ENCODE results near the gene SARDH.
A peak's percentile ranks its signal among the peaks of the same experiment; 100 is the strongest.

Gene SARDH

DNA sequence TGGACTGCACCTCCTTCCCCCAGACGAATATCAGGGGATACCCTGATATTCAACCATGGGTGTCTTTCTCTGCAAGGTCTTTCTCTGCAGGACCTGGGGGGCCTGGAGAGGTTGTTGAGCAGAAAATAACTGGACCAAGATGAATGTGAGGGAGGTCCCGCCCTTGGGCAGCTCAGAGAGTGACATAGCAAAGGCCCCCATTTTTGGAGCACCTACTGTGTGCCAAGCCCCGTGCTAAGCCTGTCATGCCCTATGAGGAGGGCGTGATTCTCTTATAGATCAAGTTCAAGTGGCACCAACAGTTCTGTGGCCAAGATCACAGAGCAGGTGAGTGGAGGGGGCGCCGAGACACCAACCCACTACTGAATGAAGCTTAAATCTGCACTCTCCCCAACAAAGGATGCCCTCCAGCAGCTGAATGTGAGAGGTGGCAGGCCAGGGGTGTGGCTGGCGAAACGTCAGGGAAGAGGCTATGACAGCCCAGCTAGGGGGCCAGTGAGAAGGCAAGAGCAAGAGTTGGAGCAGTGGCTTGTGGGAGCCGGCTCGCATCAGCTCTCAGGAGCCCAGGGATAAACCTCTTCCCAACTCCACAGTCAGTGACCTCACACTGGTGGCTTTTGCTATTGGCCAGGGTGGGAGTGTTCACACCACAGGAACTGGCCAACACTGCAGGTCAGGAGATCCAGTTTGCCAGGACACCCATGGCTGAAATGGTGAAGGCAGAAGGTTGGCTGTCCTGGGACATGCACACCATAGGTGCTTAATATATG, 5.3 kb downstream of the SARDH start:
- DNase-seq = no peak

DNA sequence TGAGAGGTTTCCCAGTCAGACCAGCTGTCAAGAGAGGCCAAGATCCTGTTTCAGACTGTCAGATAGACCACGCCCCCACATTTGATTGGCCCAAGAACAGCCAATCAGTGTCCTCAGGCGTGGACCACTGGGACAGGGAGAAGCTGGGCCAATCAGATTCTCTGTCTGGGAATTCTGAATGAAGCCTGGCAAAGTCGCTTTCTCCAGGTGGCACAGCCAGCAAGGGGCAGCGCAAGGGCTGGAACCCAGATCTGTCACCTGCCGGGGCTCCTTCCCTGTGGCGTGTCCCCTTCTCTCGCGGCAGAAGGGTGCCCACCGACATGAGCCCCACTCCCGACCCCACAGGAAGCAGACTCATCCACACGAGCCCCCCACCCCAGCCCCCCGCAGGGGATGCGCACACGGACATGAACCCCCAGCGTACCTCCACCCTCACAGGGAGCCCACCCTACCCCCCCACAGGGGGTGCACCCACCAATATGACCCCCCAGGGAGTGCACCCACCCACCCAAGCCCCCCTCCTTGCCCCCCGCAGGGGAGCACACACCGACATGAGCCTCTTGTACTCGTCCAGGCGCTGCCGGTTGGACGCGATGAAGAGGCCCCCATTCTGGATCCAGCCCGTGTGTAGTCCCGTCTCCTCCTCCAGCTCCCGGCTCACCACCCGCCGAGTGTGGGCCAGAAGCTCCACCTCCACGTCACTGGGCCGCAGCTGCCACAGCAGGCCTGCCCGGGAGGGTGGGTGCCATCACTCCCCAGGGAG, 6.1 kb downstream of the SARDH start:
- DNase-seq = peak; percentile 81

DNA sequence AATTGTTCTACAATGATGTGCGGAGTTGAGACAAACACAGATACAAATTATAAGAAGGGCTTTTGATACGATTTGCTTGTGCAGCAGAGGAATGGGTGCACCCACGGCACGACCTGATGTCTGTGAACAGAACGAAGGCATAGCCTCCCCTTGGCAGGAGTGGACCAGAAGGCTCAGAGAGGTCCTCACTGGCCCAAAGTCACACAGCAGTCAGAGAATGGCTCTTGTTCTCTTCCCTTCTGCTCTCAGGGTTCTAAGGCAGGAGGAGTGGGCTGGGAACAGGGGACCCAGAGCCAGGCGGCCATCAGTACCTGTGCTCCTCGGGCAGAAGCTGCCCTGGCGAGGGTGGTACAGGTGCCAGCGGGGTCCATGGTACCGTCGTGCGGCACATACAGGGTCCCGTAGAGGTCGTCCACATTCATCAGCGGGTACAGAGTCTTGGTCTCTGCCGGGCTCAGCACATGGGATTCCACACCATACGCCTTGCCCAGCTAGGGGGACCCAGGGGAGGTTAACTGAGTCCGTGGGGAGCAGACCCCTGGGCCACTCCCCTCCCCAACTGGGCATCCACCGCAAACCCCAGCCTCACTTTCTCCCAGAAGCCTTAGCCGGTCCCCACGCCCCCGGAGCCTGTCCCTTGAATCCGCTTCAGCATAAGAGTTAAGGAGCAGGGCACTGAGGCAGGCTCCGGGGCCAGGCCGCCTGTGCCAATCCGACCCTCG, 7.0 kb downstream of the SARDH start:
- no peak for DNase-seq

DNA sequence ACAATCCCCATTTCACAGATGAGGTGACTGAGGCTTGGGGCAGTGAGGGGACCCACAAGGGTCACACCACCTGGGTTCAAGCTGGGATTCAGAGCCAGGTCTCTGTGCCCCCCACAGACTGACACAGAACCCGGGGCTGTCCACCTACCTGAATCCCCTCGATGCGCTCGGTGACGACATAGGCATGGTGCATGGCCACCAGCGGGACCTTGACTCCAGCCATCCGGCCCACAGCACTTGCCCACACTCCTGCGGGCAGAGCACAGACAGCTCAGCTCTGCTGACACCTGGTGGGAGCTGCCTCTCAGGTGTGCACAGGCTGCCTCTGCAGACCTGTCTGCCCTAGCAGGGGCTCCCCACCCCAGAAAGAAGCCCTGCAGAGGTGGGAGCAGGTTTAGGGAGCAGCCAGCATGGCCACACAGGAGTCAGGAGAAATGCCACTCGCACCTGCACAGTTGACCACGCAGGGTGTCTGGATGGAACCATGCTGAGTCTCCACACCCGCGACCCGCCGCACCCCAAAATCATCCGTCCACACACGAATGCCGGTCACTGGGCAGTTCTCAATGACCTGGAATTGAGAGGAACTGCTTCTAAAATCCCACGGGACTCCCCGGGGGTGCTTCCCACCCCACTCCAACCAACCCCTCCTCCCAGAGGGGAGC, 8.4 kb downstream of the SARDH start:
- DNase-seq = no peak

DNA sequence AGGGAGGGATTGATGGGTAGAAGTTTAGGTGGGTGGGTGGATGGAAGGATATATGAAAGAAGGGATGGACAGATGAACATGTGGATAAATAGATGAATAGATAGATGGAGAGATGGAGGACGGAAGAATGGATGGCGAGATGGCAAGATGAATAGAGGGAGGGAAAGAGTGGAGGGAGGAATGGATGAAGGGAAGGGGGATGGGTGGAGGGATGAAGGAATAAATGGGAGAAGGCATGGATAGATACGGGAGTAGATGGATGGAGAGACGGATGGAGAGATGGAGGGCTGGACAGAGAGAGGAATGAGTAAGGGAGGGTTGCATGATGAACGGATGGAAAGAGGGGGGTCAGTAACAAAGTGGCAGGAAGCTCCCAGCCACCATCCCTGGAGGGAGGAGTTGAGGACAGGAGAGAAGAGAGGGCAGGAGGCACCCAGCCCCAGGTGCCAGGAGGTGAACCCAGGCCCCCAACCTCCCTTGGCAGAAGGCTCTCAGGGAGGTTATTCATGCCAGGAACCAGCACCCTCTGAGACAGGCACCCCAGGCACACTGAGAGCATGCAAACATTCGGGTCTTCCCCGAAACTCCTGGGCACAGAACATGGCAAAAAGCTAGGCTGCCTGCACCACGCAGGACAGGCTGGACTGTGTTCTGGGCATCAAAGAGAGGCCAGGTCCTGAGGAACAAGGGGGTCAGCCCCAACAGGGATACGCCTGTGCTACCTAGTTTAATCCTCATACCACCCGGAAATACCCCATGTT, 9.1 kb downstream of the SARDH start:
- DNase-seq = no peak

DNA sequence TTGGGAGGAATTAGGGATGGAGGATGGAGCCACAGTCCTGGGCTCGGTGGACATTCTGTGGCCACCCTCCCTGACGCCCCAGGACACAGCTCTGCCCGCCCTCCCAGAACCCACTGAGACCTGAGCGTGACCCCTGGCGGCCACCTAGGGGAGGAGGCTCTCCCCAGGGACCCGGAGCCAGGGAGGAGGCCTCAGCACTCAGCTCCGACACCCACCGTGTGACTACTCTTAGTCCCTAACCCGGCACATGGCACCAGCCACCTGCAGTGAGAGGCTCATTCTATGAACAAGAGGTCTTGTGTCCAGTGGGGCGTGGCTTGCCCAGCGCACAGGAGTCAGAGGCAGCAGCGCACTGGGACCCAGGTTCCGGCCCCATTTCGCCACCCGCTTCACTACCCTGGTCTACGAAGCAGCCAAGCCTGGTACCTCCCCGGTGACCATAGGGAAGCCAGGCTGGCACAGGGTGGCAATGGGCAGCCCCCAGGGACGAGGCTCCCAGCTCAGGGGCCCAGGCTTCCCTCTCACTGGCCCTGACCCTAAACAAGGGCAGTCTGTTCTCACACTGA, 10.2 kb downstream of the SARDH start:
- DNase-seq = no peak

DNA sequence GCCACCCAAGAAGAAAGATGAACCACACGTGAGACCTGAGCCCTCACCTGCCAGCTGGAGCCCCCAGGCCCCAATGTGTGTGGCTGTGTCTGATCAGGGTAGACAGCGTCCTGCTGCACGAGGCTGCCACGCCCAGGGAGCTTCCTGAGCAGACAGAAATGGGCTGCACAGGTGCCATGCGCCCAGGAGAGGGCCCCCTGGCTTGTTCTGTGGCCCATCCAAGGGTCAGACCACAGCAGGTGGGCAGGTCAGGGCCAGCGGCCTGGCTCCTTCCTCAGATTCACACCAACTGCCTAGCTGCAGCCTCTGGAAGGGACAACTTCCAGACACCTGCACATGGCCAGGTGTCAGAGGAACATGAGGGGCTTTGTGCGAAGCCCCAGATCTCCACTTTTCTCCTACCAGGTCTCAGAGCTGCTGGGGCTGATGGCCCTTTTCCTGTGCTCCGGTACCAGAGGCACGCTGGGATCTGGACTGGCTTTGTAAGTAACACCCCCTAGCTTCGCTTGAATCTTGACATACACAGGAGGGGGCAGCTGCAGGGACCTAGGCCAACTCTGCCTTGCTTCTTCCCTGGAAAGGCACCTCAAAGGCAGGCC, 10.8 kb downstream of the SARDH start:
- DNase-seq = no peak

DNA sequence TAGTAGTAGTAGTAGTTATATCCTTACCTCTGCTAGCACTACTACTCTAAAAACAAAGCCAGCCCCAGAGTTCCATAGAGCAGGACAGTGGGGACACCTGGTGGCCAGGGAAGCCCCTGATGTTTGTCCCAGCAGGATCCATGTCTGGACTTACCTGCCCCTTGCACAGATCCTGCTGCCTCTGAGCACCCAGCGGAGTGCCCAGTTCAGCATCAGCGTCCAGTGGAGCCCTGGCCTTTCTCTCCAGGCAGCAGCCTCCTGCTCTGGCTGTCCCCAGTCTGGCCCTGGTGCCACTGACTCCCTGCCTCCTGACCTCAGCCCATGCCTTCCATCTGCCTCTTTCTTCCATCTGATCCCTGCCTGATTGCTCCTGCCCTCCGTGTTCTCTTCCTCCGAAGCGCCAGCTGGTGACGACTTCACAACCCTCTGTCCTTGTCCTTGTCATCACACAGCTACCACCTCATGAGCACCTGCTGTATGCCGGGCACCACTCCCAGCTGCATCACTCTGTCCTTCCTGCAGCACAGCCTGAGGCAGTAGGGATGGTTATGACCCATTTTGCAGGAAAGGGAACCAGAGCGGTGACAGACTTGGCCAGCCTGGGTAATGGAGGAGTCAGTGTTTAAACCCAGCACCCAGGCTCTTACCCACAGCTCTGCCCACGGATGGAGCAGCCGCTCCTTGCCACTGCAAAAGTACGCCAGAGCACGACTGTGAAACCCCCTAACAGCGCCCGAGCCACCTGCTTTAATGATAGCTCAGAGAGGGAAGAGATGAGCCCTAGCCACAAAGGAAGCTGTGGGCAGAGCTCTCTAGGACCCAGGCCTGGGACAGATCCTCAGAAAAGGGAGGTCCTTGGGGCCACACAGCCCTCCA, 11.5 kb downstream of the SARDH start:
- peak; percentile 50 for DNase-seq

DNA sequence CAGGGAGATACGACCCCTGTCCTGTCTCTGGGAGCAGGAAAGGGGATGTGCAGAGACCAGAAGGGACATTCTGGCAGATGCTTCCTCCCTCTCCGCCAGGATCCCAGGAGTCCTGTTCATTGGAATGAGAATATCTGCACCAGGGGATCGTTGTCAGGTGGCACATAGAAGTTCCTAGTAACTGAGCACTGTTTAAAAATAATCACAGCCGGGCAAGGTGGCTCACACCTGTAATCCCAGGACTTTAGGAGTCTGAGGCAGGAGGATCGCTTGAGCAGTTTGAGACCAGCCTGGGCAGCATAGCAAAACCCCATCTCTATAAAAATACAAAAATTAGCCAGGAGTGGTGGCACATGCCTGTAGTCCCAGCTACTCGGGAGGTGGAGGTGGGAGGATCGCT, 12.3 kb downstream of the SARDH start:
- DNase-seq = no peak

DNA sequence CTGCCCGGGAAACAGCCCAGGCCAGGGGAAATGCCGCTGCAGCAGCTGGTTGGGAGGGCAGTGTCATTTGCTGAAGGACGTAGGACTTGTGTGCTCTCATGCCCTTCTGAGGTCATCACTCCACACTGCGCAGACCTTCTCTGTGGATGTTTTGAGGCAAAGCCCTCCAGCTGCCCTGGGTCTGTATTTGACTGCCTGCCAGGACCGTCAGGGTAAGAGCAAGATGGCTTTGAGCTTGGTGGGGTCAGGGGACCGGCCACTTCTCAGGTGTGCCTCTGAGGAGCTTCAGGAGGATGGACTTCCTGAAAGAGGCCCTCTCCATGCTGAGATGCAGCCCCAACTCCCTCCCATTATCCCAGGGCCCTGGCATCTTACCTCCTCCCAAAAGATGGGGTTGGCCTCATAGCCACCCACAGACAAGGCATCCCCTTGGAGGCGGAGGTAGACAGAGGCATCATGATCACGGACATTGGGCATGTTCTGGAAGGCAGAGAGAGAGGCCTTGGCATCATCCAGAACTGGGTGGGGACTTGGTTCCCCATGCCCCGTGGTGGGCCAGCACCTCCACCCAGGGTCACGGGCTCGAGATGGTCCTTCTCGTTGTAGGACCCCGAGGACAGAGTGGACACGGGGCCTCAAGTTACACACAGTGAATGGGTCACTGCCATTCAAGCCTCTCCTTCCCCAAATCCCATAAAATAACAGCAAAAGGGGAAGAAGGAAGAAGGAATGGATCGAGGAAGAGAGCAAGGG, 19.4 kb downstream of the SARDH start:
- DNase-seq = no peak

DNA sequence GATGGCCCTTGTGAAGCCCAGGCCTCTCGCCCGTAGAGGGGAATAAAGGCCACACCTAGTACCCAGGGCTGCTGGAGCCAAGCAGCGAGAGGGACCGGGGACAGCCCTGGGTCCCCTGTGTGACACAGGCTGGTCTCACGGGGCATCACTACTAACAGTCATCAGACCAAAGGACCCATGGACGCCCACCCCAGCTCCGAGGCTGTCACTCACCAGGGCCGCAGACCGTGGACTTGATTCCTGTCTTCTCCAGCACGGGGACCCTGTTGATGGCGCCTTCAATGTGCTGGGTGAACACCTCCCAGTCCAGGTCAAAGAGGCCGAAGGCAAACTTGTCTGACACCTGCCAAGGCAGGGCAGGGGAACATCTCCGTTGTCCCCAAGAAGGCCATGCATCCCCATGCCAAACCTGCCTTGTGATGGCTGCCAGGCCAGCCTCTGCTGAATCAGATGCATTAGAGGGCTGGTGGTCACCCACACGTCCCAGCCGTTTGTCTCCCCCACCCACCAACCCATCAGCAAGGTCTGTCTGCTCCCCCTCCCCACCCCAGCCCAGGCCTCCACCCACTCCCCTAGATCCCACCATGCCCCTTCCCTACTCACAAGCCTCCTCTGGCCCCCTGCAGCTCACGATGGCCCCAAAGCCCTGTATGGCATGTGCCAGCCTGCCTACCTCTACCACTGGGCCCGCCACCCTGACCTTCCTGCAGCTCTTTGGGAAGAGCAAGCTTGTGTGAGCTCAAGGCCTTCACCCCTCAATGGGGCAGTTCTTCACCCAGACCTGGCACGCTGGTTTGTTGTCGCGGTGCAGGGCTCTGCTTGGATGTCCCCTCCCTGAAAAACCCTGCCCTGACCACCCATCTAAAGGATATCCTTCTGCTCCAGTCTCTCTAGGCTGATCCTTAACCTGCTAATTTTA, 20.8 kb downstream of the SARDH start:
- no peak for DNase-seq

DNA sequence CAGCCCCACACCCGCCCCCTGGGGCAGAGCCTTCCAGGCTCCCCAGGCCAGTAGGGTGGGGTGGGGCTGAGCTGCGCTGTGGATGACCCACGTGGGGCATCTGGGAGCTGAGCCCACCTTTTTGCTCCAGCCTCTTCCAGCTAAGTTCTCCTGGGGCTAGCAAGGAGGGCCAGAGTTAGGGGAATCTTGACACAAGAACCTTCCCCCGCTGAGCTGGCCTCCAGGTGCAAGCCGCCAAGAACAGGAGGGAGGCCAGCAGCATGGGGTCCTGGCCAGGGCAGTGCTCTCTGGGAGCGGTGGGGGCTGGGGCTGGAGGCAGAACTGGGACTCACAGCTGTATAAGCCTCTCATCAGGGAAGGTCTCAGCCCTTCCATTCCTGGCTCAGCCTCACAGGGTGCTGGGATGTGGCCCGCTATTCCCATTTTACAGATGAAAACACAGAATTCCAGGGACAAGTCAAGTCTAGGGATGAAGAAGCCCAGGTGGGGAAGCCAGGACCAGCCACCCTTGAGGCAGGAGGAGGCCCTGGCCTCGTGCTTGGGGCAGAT, 21.5 kb downstream of the SARDH start:
- DNase-seq = no peak

DNA sequence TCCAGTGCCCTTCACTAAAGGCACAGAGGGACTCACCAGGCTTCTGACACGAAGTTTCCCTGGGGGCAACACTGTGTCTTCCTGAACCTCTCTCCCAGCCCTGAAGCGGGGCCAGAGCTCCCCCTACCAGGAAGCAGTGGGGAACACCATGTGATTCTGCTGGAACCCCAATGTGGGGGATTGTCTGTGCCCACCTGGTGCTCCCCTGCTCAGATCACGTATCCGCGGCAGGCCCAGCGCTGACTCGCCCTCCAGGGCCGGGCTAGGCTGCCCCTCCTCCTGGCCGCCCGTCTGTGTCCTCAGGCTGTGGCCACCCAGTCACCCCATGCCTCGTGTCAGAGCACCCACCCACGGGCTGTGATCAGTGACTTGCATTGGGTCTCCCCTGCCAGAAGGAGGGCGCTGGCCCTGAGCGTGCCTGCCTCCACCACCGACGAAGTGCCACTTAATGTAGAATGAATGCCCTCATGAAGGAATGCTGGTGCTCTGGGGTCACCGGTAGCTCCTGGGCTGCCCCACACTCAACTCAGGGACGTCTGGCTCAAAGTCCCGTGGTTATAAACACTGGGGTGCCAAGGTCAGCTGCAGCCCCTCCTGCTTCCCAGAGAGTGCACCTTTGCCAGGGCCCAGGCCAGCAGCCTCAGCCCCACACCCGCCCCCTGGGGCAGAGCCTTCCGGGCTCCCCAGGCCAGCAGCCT, 22.1 kb downstream of the SARDH start:
- peak; percentile 11 for DNase-seq

DNA sequence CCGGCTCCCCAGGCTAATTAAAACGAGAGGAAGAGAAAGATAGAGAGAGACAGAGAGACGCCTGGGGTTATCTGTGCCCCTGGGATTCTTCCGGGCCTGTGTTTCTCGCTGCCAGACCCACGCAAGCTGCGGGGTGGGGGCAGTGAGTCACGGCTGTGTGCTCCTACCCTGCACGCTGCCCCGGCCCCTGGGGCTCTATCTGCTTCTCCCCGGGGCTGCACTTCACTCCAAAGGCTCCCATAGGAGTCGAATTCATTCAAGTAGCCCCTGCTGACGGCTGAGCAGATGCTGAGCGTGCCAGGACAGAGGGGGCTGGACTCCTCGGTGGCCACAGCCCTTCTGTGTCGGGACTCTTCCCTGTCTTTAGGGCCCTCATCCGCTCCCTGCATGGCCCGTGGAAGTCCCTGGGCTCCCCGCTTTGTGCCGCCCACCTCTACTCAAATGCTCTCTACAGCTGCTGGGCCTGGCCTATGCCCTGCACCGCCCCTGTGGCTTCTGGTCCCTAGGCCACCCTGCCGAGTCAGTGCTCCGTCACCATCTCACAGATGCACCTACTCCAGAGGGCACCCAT, 22.8 kb downstream of the SARDH start:
- no peak for DNase-seq

DNA sequence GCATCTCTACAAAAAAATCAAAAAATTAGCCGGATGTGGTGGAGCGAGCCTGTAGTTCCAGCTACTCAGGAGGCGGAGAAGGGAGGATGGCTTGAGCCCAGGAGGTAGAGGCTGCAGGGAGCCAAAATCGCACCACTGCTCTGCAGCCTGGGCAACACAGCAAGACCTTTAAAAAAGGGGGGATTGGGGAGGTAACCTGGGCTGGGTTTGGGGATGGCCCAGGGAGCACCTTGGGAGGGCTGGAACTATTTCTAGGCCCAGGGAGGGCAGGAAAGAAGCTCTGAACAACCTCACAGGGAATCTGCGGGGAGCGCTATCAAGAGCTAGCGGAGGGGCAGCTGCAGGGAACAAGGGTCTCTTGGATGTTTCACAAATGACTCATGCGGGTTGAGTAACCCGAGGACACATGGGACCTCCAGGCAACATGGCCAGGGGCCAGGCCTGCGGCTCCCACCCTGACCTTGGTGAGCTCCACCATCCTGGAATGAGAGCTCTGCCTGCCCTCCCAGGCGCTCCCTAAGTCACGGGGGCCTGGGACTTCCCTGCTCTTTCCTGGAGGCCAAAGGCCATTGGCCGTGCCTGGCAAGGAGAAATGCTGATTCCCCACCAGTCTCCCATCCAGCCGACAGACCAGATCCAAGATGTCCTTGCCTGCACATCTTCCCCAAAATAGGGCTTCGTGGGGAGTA, 23.4 kb downstream of the SARDH start:
- no peak for DNase-seq

DNA sequence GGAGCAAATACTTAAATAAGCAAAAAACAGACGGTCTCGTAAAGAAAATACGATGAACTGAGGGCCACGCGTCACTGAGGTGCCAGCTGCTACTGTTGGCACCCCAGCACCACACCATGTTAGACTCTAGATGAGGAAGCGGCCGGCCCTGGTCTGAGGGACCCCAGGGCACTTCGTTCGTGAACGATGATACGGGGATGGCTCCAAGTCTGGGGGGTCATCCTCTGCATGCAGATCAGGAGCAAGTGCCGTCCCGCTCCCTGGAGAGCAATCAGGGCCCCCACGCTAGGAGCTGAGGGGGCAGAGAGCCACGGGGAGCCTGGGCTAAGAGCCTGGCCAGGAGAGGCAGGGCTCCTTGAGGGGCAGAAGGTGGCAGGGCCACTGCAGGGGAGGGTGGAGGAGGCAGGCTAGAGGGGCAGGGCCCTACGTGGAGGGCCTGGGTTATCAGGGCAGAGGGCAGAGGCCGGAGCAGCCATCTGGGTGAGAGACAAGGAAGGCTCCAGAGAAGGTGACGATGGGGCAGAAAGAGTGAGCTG, 24.1 kb downstream of the SARDH start:
- DNase-seq = no peak

Data from NCI-H1092 treated with DMSO at 0.1 percent for 48 hours (cell line).